T-helper 22 cell (primary cell): ENCODE measurements around the gene FBXO15.

Source experiments
- DNase-seq: peaks from one replicate; pipeline ENCODE4 v3.0.0-alpha.2; 2020; ENCODE audit warnings: low read depth

The FBXO15 gene, protein sequence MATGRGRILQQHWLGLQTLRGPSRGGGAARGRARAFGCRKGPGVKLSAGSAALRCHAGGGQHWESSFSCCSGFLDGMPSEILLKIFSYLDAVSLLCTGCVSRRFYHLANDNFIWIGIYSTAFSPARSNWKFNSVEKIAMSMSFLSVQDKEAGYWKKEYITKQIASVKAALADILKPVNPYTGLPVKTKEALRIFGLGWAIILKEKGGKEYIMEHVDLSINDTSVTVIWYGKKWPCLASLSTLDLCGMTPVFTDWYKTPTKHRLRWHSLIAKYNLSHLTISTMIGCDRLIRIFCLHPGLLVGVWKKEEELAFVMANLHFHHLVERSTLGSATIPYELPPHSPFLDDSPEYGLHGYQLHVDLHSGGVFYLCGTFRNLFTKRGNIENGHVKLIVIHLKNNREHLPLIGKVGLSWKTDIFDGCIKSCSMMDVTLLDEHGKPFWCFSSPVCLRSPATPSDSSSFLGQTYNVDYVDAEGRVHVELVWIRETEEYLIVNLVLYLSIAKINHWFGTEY

DNA sequence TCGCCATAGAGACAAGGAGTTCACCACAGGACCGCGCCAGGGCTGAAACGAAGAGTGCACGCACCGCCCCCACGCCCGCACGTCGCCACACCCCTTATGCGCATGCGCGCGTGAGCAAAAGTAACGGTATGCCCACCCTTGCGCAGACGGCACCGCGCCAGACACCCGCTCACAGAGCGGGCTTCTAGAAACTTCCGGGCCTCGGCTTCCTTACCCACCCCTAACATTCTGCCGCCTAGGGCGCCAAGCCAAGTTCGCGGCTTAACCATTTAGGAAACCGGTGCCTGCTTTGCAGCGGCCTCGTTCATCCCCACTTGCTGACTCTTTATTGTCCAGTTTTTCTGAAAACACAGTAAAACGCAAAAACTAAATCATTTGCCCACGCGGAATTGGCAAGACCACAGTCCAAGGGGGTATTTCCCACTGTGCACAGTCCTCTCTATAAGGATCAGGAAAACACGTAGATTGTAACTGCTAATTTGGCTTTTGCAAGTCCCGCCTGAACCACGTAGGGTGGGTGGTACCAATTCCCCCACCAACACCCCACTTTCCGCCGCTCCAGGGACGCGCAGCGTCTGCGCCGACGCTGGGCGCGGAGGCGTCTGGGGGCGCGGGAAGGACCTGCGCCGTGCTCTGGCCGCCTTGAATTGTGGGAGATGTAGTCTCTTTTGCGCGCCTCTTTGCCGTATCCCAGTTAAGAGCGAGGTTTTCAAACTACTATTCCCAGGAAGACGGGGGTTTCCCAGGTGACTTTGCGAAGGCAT lies at the start of gene FBXO15, which contains the start of gene TIMM21:
TSS of gene FBXO15 (minus strand) at position 56 of the 764 bp plus-strand sequence. CDS start at position 7, 49 bp downstream.
TSS of gene TIMM21 (plus strand) at position 745 of the 764 bp plus-strand sequence. CDS start 286 bp downstream, outside the sequence.
- peak; percentile 93 for DNase-seq

DNA sequence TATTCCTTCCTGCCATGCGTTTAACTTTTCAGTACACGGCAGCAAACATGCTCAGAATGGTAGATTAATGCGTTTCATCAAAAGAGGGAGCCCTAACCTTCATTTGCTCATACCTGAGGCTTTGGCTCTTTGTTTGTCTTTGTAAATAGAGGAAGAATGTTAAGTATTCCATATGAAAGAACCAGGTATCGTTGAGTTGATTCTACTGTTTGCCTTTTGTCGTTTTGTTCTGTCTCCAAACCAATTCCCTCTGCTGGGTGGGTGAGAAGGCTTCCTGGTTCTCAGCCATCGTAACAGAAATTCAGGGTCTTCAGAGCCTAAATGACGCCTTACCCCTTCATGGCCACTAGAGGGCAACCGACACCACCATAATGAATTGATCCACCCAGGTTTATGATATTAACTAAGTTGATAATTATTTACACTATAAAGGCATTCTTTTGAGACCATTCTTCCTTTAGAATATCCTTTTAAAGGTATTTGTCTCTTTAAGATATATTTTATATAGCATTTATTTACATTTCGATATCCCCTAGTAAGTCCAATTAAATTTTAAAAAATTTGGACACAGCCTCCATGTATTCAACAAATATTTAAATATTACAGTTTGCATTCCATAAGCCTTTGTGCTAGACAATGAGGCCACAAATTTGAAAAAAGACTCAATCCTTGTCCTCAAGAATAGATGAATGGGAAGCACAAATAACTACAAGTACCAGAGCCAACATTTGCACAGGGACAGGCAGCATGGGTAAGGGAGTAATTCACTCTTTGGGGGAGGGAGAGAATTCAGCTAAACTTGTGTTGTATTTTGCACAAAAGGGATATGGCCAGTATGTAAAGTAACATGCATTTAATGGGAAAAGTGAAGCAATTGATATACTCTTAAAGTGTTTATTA lies 48.8 kb upstream of the FBXO15 start:
- peak; percentile 13 for DNase-seq

DNA sequence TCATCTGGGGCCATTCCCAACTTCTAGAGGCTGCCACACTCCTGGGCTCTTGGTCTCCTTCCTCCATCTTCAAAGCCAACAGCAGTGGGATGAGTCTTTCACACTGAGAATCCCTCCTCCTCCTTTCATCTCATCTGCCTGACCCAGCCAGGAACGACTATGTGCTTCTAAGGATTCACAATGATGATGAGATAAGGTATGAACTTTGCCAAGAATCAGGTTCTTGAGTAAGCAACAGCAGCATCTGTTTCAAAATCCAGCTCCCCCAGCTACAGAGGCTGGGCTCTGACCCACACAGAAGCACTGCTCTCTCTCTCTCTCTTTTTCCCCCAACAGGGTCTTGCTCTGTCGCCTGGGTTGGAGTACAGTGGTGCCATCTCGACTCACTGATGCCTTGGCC lies 47.1 kb upstream of the FBXO15 start:
- no peak for DNase-seq

DNA sequence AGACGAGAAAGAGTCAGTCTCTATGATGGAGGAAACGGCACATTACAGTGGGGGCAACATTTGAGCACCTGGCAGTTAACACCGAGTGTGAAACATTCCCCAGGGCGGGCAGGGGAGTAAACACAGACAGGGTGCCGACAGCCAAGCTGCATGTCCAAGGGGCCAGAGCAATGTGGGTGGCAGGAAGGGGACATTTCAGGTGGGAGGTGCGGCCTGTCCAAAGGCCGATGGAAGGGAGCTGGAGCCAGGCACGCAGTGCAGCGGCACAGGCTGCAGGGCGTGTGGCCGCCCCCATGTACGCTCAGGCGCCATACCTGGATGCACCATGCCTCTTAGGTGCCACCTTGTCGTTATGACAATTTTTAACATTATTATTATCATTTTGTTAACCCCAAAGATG lies 43.9 kb upstream of the FBXO15 start:
- DNase-seq: no peak

DNA sequence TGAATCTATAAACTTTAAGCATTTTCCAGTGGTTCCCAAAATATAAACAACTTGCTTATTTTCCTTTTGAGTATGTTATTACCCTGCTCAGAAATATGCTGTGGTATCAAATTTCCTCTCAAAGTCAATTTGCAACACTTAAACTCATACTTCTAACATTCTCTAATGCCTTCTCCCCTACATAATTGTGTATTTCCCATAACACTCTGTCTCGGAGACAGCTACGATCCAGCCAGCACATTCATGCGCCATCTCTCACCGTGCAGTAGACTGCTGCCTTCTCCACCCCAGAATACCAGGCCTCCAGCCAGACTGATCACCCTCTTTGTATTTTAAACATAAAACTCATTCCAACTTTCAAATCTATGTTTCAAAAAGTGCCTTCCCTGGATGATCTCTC lies 42.5 kb upstream of the FBXO15 start:
- DNase-seq: no peak

DNA sequence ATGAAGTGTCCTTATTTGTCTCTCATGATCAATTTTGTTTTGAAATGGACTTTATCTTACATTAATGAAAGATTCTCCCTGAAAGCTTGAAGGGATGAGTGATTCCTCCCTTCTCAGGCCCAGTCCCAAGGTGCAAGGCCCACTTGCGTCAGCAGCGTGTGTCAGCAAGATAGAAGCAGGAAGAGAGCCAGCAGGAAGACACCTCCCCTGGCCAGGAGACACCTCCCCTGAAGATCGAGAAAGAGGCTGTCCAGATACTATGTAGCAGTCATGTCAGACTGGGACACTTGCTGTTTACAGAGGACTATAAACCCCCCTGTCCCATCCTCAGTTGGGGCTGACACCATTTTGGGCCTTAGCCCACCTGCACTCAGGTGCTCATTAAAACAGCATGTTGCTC lies 39.0 kb upstream of the FBXO15 start:
- no peak for DNase-seq

DNA sequence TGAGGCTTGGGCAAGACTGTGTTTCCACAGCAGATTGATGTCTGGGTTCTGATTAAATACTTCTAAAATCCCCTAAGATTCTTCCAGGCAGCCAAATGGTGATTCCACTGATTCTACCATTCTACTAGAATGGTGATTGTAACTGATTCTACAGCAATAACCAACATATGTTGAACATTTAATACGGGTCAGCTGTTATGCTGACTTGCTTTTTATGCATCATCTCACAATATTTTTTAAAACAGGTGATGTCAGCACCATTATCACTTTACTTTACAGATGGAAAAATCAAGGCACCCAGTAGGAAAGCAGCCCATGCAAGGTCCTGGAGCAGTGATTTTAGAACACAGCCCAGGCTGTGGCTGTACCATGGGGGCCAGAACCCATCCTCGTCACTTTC lies 38.2 kb upstream of the FBXO15 start:
- no peak for DNase-seq

DNA sequence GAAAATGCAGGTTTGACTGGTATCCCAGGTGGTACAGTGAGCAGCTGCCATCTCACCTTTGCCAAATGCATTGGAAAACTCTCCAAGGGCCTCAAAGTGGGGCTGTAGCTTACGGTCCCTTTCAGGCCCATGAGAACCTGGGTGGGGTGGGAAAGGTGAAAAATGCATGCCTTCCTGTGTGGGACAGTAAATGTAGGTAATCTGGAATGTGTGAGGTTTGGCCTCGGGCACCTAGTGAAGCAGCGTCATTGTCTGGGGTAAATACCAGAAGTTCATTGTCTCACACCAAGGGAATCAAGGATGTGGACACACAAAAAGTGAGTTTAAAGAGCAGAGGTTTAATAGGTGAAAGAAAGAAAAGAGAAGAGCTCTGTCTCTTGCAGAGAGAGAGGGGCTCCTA lies 37.2 kb upstream of the FBXO15 start:
- no peak for DNase-seq

DNA sequence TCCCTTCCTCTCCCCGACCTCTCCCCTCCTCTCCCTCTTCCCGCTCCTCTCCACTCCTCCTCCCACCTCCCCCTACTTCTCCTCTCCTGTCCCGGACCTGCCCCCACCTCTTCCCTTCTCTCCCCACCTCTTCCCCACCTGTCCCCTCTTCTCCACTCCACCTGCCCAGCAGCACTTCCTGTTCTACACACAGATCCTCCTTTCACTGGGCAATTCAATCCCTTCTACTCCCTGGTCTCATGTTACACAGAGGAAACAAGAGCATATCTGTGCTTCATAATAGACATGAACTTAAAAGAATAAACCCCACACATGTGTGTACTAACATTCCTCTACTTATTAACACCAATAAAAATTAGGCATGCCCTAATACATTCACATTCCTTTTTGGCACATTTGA lies 35.5 kb upstream of the FBXO15 start:
- no peak for DNase-seq

DNA sequence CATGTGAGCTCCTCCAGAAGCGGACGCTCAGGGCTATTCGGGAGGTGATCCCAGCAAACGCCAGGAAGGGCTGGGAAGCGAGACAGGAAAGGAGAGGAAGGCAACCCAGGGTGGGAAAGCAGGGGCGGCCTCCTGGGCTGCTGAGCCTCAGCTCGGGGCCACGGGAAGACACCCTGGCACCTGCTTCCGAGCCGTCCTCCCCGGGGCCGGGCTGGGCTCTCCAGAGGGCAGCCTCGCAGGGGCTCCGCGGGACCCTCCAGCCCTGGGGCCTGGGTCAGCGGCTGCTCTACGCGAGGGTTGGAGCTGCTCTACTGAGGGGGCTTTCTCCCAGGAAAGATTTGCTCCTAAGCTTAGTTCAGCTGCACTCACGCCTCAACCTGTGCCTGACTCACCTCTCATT lies 34.7 kb upstream of the FBXO15 start:
- DNase-seq: no peak

DNA sequence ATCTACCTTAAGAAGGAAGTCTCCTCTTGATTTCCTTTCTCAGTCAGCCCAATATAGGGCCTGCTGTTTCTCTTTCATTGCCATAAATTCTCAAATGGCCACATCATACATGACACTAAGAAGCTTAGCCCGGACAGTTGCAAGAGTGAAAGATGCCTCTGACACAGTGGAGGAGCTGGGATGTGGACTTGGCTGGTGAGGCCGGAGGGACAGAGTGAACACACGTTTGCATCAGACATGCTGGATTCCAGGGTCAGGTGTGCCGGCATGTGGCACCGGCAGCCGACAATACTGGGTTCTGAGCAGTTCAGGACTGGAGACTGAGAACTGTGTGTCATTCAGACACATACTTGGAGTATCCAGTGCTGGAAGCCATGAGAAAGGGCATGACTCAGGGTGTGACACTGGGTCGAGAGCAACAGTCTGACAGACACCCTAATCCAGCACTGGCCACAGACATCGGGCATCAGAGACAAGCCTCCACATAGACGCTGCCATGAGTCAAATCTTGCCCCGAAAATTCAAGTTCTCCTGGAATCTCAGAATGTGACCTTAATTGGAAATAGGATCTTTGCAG lies 32.1 kb upstream of the FBXO15 start:
- DNase-seq: no peak

DNA sequence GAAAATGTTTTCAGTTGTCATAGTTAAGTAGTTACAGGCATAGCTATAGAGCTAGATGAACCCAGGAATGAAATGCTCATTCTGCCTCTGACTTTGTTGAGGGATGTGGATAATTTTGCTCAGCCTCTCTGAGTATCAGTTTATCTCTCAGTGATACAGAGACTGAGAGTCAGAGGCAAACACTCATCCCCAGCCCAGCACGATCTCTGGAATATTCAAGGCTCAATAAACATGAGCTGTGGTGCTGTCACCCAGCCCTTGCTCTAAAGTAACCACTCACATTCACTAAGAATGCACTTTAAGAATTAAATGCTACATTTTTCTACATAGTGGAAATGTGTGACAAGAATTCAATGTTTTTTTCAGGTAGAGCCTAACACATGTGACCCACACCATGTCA lies 31.2 kb upstream of the FBXO15 start:
- DNase-seq: no peak

DNA sequence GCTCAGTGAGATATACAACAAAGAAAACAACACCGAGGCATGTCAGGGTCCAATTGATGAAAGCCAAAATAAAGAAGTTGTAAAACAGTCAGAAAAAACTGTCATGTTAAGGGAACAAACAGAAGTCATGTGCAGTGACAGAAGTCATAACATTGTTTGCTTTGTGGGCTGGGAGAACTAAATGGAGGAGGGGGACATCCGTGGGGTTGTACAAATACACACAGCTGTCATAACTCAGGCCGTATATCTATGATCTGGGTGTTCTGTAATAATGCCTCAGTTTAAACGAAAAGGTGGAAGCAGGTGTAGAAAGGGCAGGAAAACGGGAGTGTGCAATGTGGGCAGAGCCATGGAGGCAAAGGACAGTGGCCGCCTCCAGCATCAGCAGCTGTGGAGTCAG lies 28.0 kb upstream of the FBXO15 start:
- no peak for DNase-seq

DNA sequence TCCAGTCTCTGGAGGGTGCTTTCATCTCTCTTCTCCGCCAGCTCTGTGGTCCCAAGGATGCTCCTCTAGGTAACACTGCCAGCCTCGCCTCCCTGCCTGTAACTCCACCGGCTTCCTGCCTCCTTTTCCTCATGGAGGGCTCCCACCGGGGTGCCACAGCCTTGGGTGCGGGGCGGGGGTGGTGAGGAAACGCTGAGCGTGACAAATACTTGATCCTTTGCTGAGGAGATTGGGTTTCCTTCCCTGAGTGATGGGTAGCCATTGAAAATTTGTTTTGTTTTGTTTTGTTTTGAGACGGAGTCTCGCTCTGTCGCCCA lies 25.8 kb upstream of the FBXO15 start:
- no peak for DNase-seq

DNA sequence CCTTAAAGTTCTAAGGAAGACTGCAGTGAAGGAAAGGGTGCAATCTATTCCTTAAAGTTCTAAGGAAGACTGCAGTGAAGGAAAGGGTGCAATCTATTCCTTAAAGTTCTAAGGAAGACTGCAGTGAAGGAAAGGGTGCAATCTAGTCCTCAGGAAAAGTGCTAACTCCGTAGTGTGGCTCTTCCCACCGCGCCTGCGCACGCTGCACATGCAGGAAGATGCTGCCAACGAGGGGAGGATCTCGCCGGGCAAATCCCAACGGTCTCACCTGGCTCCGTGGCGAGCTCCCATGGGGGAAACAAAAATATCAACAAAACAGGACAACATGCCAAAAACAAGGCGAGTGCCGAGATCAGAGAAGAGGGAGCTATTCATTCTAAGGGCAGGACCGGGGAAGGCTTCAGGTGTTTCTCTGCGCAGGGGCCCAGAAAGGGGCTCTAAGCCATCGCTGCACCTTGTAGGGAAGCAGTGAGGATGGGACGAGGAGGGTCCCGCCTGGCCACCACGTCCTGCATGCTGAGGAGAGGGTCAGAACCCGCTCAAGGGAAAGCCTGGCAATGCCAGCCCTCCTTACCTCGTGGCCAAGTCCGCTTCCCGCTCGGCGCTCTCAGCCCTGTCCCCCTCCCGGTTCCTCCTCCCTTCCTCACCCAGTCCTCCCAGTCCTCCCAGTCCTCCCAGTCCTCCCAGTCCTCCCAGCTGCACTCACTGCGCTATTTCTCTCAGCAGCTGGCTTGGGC lies 25.2 kb upstream of the FBXO15 start:
- no peak for DNase-seq

DNA sequence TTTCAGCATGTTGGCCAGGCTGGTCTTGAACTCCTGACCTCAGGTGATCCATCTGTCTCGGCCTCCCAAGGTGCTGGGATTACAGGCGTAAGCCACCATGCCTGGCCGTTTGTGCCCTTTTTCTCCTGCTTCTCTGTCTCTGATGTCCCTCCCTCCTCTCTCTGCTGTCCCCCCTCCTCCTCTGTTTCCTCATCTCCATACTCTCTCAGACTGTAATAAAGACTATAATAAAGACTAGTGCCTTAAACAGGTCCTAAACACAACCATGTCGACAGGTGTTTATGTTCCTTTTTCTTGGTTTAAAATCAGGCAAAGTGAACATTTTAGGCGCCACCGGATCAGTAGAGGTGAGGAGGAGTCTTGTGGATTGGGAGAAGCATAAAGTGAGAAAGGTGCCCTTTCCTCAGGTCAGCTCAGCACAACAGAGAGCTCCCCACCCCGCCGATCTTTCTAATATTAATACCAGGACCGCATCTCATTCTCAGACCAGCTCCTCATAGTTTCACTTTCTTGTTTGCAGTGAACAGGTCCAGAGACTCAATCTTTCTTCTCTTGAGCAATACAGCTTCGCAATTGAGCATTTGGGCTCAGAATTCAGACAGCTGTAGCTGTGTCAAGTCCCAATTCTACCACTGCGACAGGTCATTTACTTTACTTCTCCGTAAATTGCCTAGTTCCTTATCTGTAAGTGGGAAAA lies 24.4 kb upstream of the FBXO15 start:
- DNase-seq: no peak

DNA sequence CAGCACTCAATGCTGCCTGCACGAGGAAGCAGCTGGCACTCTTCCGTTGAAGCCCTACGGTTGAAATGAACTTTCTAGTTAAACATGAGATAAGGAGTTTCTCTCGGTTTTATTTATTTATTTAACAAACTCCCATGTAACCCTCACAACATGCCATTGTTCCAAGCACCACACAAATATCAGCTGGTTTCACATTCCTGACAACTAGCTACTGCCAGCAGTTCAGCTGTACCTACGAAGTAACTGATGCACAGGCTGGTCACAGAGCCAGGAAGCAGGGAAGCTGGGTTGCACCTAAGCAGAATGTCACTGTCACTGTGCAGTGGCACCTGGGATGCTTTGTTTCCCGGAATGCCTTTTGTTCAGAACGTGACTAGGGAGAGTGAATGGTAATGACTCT lies 18.8 kb upstream of the FBXO15 start:
- no peak for DNase-seq

DNA sequence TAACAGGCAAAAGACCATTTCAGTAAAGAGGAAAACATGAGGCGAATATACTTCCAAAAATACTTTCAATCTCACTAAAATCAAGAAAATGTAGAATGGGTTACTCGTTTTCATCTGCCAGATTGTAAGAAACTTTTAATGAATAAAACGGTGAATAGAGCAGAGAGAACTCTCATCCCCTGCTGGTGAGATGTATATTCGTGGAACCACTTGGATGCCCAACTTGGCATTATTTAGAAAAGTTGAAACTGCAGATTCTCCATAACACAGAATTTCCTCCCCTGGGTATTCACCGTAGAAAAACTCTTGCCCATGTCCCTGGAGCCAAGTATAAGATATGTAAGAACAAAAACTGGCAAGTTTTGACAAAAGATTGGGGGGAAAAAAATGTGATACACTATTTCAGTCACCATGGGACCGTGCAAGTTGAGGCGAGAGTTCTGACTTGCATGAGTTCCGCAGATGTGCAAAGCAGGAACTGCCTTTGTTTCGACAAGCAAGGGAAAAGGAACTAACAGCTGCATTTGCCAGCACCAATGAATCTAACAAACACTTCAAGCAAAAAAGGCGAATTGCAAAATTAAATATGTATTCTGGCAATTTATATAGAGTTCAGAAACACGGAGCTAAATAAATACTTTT lies 15.5 kb upstream of the FBXO15 start:
- DNase-seq: no peak

DNA sequence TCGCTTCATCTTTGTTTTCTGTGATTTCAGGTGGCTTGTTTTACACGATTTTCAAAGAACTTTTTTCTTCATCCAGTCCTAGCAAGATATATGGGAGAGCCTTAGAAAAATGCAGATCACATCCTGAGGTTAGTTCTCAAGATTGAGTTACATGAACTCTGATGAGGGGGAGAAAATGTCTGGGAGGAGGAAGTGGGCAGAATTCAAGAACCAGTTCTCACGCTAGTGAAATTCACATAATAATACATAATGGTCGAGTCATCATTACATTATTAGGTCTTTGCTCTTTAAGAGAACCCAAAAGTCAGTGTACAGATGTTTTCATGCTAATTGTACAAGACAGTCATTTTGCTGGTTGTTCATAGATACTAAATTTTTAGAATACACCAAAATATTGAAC lies 7.6 kb upstream of the FBXO15 start:
- no peak for DNase-seq

DNA sequence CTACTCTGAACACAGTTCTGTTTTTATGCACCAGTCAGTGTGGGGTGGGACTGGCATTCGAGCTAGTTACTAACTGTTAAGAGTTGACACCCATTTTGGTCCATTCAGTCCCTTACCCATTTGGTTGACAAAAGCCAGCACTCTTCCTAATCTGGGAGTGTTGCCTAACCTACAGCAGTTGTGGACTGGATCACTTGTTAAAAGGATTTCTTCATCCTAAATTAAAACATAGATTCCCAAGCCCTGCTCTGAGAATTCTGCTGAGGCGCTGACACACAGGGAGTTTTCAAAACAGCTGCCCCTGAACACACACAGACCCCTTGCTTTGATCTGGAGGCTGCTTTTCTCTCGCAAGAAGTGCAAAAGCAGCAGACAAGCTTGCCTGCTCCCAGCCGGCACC lies 7.1 kb upstream of the FBXO15 start:
- no peak for DNase-seq
